ENCODE measurements around the gene QKI. TPM values are rescaled to one million over a fixed set of nuclear protein-coding genes. Genes with fewer than 3 reads are reported as not detected.

The QKI gene
- total and polyA plus RNA-seq, 2 donors (not counting 3 experiments of a cell fraction or from before 2014, with no cell fraction given): 178 to 232 TPM

DNA sequence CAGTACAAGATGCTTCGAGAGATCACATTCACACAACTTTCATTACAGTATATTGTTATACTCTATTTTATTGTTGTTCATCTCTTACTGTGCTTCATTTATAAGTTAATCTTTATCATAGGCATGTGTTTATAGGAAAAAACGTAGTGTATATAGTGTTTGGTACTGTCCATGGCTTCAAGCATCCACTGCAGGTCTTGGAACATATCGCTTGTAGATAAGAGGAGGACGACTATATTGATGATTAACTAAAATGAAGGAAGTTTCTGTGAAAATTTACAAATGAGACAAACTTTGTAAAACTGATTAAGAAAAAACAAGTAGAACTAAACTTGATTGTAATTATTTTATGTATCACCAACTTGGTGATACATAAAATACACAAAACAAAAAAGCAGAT lies 98.5 kb downstream of the QKI start:
- no peaks in the 10 kb centered on the region for H3K9me1 ChIP-seq (replicated peaks; ENCODE audit: control insufficient read depth, extremely low read depth, insufficient read depth, low read length)
- H3K9ac ChIP-seq (replicated peaks; ENCODE audit: extremely low read depth, insufficient read depth, low read length): no peak overlapping the region
- H3K27ac ChIP-seq (ENCODE audit: insufficient read depth, low read depth, low read length): no peak overlapping the region
- H3K9me3 ChIP-seq (replicated peaks; ENCODE audit: control insufficient read depth, insufficient read depth, low read length): no peaks in the 10 kb centered on the region
- H2AFZ ChIP-seq (ENCODE audit: low read depth, low read length): no peak overlapping the region
- H3K27me3 ChIP-seq (ENCODE audit: control insufficient read depth in 2 of 2, insufficient read depth in 2 of 2, low read length in 2 of 2): no peaks in the 10 kb centered on the region
- H3K36me3 ChIP-seq (ENCODE audit: control insufficient read depth in 2 of 2, extremely low read depth in 1 of 2, insufficient read depth in 2 of 2, low read length in 2 of 2): no peaks in the 10 kb centered on the region
- dilution Hi-C loops (cut with MboI; ENCODE audit: extremely low pct_ligation_motif_present, low sequenced_read_pairs) (no loop called here), intact Hi-C loops (cut with micrococcal nuclease) (no loop called here)
- no peak for FAIRE-seq
- POLR2A ChIA-PET: no interaction called here
- DNase-seq (ENCODE audit: low read depth, low spot score): no peak
- peaks cover 82% of the 10 kb centered on the region for H3K79me2 ChIP-seq (ENCODE audit: control insufficient read depth, insufficient read depth, low read length)
- no TSS peak for BruUV-seq (replicated peaks)
- H3K4me2 ChIP-seq (ENCODE audit: insufficient read depth, low read length): no peak overlapping the region
- no peak overlapping the region for H3K4me3 ChIP-seq (replicated peaks in 1 of 3; ENCODE audit: insufficient read depth in 1 of 3, low read depth in 1 of 3, low read length in 3 of 3)
- H3K4me1 ChIP-seq (ENCODE audit: control insufficient read depth, extremely low read depth, insufficient read depth, low read length): no peaks in the 10 kb centered on the region
- CTCF ChIA-PET: interaction anchor here (0.6 kb wide), 1 partner anchor 10 kb away, joined by 3 read pairs; no protein-coding TSS in a partner anchor
- peaks cover 17% of the 10 kb centered on the region for H4K20me1 ChIP-seq (replicated peaks; ENCODE audit: control insufficient read depth, extremely low read depth, insufficient read depth, low read length)
- TF ChIP-seq POLR2A (IDR thresholded peaks at IDR 0.05; ENCODE audit: low read depth, low read length) (no peak), JUN (IDR thresholded peaks at IDR 0.05; ENCODE audit: borderline replicate concordance, insufficient read depth, insufficient read length, low read depth) (no peak), MAX (IDR thresholded peaks at IDR 0.05; ENCODE audit: insufficient read depth, insufficient read length) (no peak), POLR2AphosphoS5 (IDR thresholded peaks at IDR 0.05; ENCODE audit: insufficient read depth, low read depth, low read length) (no peak), GATA2 (IDR thresholded peaks at IDR 0.05; ENCODE audit: insufficient read depth, insufficient read length, low read depth, low read length) (no peak), FOS (IDR thresholded peaks at IDR 0.05; ENCODE audit: borderline replicate concordance, insufficient read depth, low read length) (no peak), MYC (IDR thresholded peaks at IDR 0.05; ENCODE audit: low read depth, low read length) (no peak), EZH2 (IDR thresholded peaks at IDR 0.05; ENCODE audit: borderline replicate concordance, low read depth, low read length, severe bottlenecking) (no peak)
- TF ChIP-seq, protein P1, sequence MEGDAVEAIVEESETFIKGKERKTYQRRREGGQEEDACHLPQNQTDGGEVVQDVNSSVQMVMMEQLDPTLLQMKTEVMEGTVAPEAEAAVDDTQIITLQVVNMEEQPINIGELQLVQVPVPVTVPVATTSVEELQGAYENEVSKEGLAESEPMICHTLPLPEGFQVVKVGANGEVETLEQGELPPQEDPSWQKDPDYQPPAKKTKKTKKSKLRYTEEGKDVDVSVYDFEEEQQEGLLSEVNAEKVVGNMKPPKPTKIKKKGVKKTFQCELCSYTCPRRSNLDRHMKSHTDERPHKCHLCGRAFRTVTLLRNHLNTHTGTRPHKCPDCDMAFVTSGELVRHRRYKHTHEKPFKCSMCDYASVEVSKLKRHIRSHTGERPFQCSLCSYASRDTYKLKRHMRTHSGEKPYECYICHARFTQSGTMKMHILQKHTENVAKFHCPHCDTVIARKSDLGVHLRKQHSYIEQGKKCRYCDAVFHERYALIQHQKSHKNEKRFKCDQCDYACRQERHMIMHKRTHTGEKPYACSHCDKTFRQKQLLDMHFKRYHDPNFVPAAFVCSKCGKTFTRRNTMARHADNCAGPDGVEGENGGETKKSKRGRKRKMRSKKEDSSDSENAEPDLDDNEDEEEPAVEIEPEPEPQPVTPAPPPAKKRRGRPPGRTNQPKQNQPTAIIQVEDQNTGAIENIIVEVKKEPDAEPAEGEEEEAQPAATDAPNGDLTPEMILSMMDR (IDR thresholded peaks at IDR 0.05; ENCODE audit: extremely low read depth in 1 of 2, insufficient read depth in 1 of 2, low read depth in 1 of 2, low read length in 2 of 2): no peak

Data from endothelial cell of umbilical vein (primary cell).